H1 (cell line): Measurements from ENCODE around the gene MPND. TPM values are rescaled to one million over a fixed set of nuclear protein-coding genes. Genes with fewer than 3 reads are reported as not detected.

Experiments used
- CTCF ChIA-PET: fragments of 300-600 bp; sonication (Branson Sonifier 250); formaldehyde crosslinking; loops from one replicate; lab custom pipeline; 2021; ENCODE audit not compliant: partially characterized antibody; lab: Charles Lee
- POLR2A ChIA-PET: fragments of 300-600 bp; sonication (Branson Sonifier 250); formaldehyde crosslinking; loops from one replicate; lab custom pipeline; 2021; ENCODE audit warnings: inconsistent platforms; ENCODE audit not compliant: partially characterized antibody; lab: Charles Lee
- DNase-seq, 2 experiments: peaks; one replicate each; pipeline versions ENCODE4 v3.0.0 to v3.0.0-alpha.2; 2010 to 2022; ENCODE audit warnings: low spot score in 2 of 2, low read depth in 1 of 2, mixed read lengths in 1 of 2
- FAIRE-seq: peaks from 2 replicates; lab custom pipeline; 2011; peaks lifted over from hg19 to GRCh38; lab: Jason Lieb, UNC
- H2AFZ ChIP-seq: 2 replicates; pipeline ENCODE4 v1.8.1; 2012; ENCODE audit warnings: low read length, inconsistent platforms
- H2AK5ac ChIP-seq: 2 replicates; pipeline ENCODE4 v1.6.1; 2013; ENCODE audit warnings: low read depth, low read length
- H2BK120ac ChIP-seq: replicated peaks from 2 replicates; pipeline ENCODE3; 2013; ENCODE audit warnings: low read depth, low read length, inconsistent platforms
- H2BK12ac ChIP-seq: 2 replicates; pipeline ENCODE4 v1.6.1; 2013; ENCODE audit warnings: low read depth, low read length
- H2BK15ac ChIP-seq: 2 replicates; pipeline ENCODE4 v1.6.1; 2013; ENCODE audit warnings: low read length
- H2BK20ac ChIP-seq: 2 replicates; pipeline ENCODE4 v1.6.1; 2013; ENCODE audit warnings: low read length
- H2BK5ac ChIP-seq: 2 replicates; pipeline ENCODE4 v1.6.1; 2013; ENCODE audit warnings: low read depth, low read length
- H3K14ac ChIP-seq: 2 replicates; pipeline ENCODE4 v1.6.1; 2013; ENCODE audit warnings: inconsistent platforms; ENCODE audit not compliant: insufficient read length
- H3K18ac ChIP-seq: 2 replicates; pipeline ENCODE4 v1.6.1; 2013; ENCODE audit warnings: low read length; ENCODE audit errors: extremely low read depth
- H3K23ac ChIP-seq: 2 replicates; pipeline ENCODE4 v1.6.1; 2013; ENCODE audit warnings: inconsistent platforms; ENCODE audit not compliant: insufficient read length
- H3K23me2 ChIP-seq: 2 replicates; pipeline ENCODE4 v1.6.1; 2013; ENCODE audit warnings: low read depth, low read length
- H3K27ac ChIP-seq: 2 replicates; pipeline ENCODE4 v1.6.1; 2011; ENCODE audit warnings: low read depth, low read length, inconsistent platforms
- H3K27me3 ChIP-seq, 4 experiments: replicated peaks in 1 of 4; 1 replicate in 1 of 4; 2 replicates in 3 of 4; pipeline versions ENCODE4 v1.6.1 to v1.8.1; 2011 to 2013; ENCODE audit warnings: low read length in 3 of 4, mild to moderate bottlenecking in 3 of 4, inconsistent platforms in 2 of 4, mixed read lengths in 2 of 4, moderate library complexity in 1 of 4; ENCODE audit not compliant: control insufficient read depth in 3 of 4, insufficient read depth in 3 of 4; ENCODE audit errors: extremely low read depth in 1 of 4
- H3K36me3 ChIP-seq, 4 experiments: 2 replicates each; pipeline versions ENCODE4 v1.6.1 to v1.8.1; 2011 to 2013; ENCODE audit warnings: mild to moderate bottlenecking in 4 of 4, low read length in 3 of 4, moderate library complexity in 2 of 4, control low read depth in 1 of 4, inconsistent platforms in 1 of 4; ENCODE audit not compliant: insufficient read depth in 4 of 4, control insufficient read depth in 2 of 4
- H3K4ac ChIP-seq: replicated peaks from 2 replicates; pipeline ENCODE3; 2013; ENCODE audit warnings: low read length, low read depth, mixed read lengths, inconsistent platforms; ENCODE audit not compliant: insufficient read length
- H3K4me1 ChIP-seq, 4 experiments: replicated peaks in 1 of 4; 1 replicate in 1 of 4; 2 replicates in 3 of 4; pipeline versions ENCODE4 v1.6.1 to v1.8.1; 2011 to 2013; ENCODE audit warnings: low read length in 3 of 4, inconsistent platforms in 2 of 4, mixed read lengths in 1 of 4; ENCODE audit not compliant: insufficient read depth in 4 of 4, control insufficient read depth in 3 of 4
- H3K4me2 ChIP-seq, 2 experiments: 2 replicates each; pipeline versions ENCODE4 v1.6.1 to v1.8.1; 2011 to 2013; ENCODE audit warnings: low read depth in 2 of 2, low read length in 2 of 2, control low read depth in 1 of 2, inconsistent platforms in 1 of 2, mild to moderate bottlenecking in 1 of 2; ENCODE audit not compliant: insufficient read depth in 1 of 2
- H3K4me3 ChIP-seq, 4 experiments: fragments of 200-600, 300-600 bp in 1 of 4; sonication (generic), shearing (Covaris generic), sonication (Bioruptor Twin) in 1 of 4; 2 replicates each; pipeline versions ENCODE4 v1.5.1 to v1.8.1; 2011 to 2016; ENCODE audit warnings: low read length in 4 of 4, low read depth in 3 of 4, control low read depth in 2 of 4, inconsistent platforms in 2 of 4, mild to moderate bottlenecking in 2 of 4, mixed read lengths in 1 of 4, moderate library complexity in 1 of 4; ENCODE audit not compliant: insufficient read depth in 2 of 4; ENCODE audit errors: extremely low read depth in 1 of 4
- H3K56ac ChIP-seq: replicated peaks from 2 replicates; pipeline ENCODE3; 2013; ENCODE audit warnings: low read depth, mild to moderate bottlenecking, mixed read lengths, low read length, inconsistent platforms; ENCODE audit not compliant: insufficient read length
- H3K79me1 ChIP-seq: 2 replicates; pipeline ENCODE4 v1.6.1; 2013; ENCODE audit warnings: low read depth, low read length, control low read depth
- H3K79me2 ChIP-seq, 2 experiments: 2 replicates each; pipeline versions ENCODE4 v1.6.1 to v1.8.1; 2012 to 2013; ENCODE audit warnings: low read length in 2 of 2, mild to moderate bottlenecking in 2 of 2, inconsistent platforms in 1 of 2; ENCODE audit not compliant: insufficient read depth in 2 of 2, control insufficient read depth in 1 of 2
- H3K9ac ChIP-seq, 4 experiments: replicated peaks in 1 of 4; 1 replicate in 1 of 4; 2 replicates in 3 of 4; pipeline versions ENCODE4 v1.6.1 to v1.8.1; 2011 to 2013; ENCODE audit warnings: low read depth in 3 of 4, low read length in 3 of 4, control low read depth in 2 of 4, mild to moderate bottlenecking in 2 of 4, moderate library complexity in 2 of 4, inconsistent platforms in 1 of 4; ENCODE audit errors: extremely low read depth in 1 of 4
- H3K9me3 ChIP-seq, 2 experiments: 2 replicates each; pipeline versions ENCODE4 v1.6.1 to v1.8.1; 2012 to 2013; ENCODE audit warnings: mild to moderate bottlenecking in 2 of 2, moderate library complexity in 2 of 2, control low read depth in 1 of 2, inconsistent platforms in 1 of 2, low read depth in 1 of 2, low read length in 1 of 2, mixed read lengths in 1 of 2; ENCODE audit not compliant: insufficient read depth in 2 of 2
- H4K20me1 ChIP-seq, 2 experiments: replicated peaks in 1 of 2; 2 replicates each; pipeline versions ENCODE3 to v1.8.1; 2011 to 2013; ENCODE audit warnings: inconsistent platforms in 2 of 2, low read length in 2 of 2, mild to moderate bottlenecking in 1 of 2; ENCODE audit not compliant: insufficient read depth in 2 of 2, control insufficient read depth in 1 of 2
- H4K5ac ChIP-seq: 2 replicates; pipeline ENCODE4 v1.6.1; 2013; ENCODE audit warnings: low read length, low read depth, mixed read lengths, inconsistent platforms; ENCODE audit not compliant: insufficient read length
- H4K8ac ChIP-seq: 2 replicates; pipeline ENCODE4 v1.8.0; 2013; ENCODE audit warnings: mild to moderate bottlenecking, moderate library complexity, low read length, inconsistent platforms; ENCODE audit not compliant: insufficient read depth; ENCODE audit errors: extremely low read depth
- H4K91ac ChIP-seq: replicated peaks from 2 replicates; pipeline ENCODE3; 2013; ENCODE audit warnings: low read length, mixed read lengths, inconsistent platforms; ENCODE audit not compliant: insufficient read length
- ASH2L ChIP-seq: fragments of 200-600, 300-600 bp; sonication (generic); IDR thresholded peaks from one replicate; pipeline ENCODE4 v1.7.1; 2017; ENCODE audit warnings: low read length
- BRCA1 ChIP-seq: IDR thresholded peaks from 2 replicates; pipeline ENCODE4 v1.6.1; 2012; ENCODE audit warnings: low read depth, low read length, improper control_type of control experiment
- CBX8 ChIP-seq: fragments of 300-800, 300-1000 bp; sonication (generic); IDR thresholded peaks from 2 replicates; pipeline ENCODE4 v1.7.1; 2016; ENCODE audit warnings: low read depth, low read length, borderline replicate concordance
- GABPA ChIP-seq: IDR thresholded peaks from 2 replicates; pipeline ENCODE4 v1.6.1; 2011; ENCODE audit warnings: mild to moderate bottlenecking, low read length, moderate library complexity, borderline replicate concordance; ENCODE audit not compliant: insufficient read depth
- GTF2F1 ChIP-seq: IDR thresholded peaks from 2 replicates; pipeline ENCODE4 v1.6.1; 2012; ENCODE audit warnings: low read depth, low read length, improper control_type of control experiment, borderline replicate concordance
- JUND ChIP-seq: IDR thresholded peaks from 2 replicates; pipeline ENCODE4 v1.6.1; 2011; ENCODE audit warnings: mild to moderate bottlenecking, improper control_type of control experiment, low read length
- PHF8 ChIP-seq: fragments of 200-600 bp; sonication (generic); conservative IDR thresholded peaks from 2 replicates; pipeline ENCODE4 v1.7.1; 2012; ENCODE audit warnings: low read depth, mild to moderate bottlenecking, inconsistent platforms, low read length, moderate library complexity
- RFX5 ChIP-seq: IDR thresholded peaks from 2 replicates; pipeline ENCODE4 v1.6.1; 2011; ENCODE audit warnings: low read depth, low read length, improper control_type of control experiment, borderline replicate concordance
- RXRA ChIP-seq: IDR thresholded peaks from 2 replicates; pipeline ENCODE4 v1.6.1; 2011; ENCODE audit warnings: low read depth, mild to moderate bottlenecking, low read length, moderate library complexity; ENCODE audit not compliant: insufficient read depth
- SIRT6 ChIP-seq: IDR thresholded peaks from one replicate; pipeline ENCODE4 v1.7.1; 2012; ENCODE audit warnings: low read length, inconsistent platforms
- TBP ChIP-seq: IDR thresholded peaks from 2 replicates; pipeline ENCODE4 v1.6.1; 2011; ENCODE audit warnings: low read depth, low read length, improper control_type of control experiment
- WGBS, 2 experiments: shearing (Covaris generic) in 1 of 2; methylation state at CpG; one replicate each; pipeline versions ENCODE4 v1.1.6 to v1.1.7; 2013 to 2015; ENCODE audit warnings: low lambda C conversion rate in 2 of 2, mixed read lengths in 2 of 2, inconsistent platforms in 1 of 2, low coverage in 1 of 2, missing lambda C conversion rate in 1 of 2; ENCODE audit not compliant: insufficient replicate concordance in 2 of 2, insufficient coverage in 1 of 2, insufficient read length in 1 of 2; ENCODE audit errors: extremely low coverage in 1 of 2, missing lambda C conversion rate in 1 of 2; 5-methylcytosine and 5-hydroxymethylcytosine counted together
- polyA plus RNA-seq, 7 experiments: library from polyadenylated mRNA; depleted of rRNA in 3 of 7; stranded (reverse) in 5 of 7; unstranded in 2 of 7; fragments of >200 nt in 5 of 7; fragments of 200-250 nt in 2 of 7; gene quantifications; 1 replicate in 5 of 7; 2 replicates in 1 of 7; 4 replicates in 1 of 7; pipeline versions ENCODE4 v1.2.1 to v1.2.3, GENCODE V29; 2011 to 2013; ENCODE audit warnings: missing spikeins in 2 of 7, mixed read lengths in 2 of 7
- total RNA-seq: library from RNA; stranded (reverse); fragmentation: NEBNext Ultra II Directional; extraction: Animal tissue kit (Norgen Biotek cat#: 25700); gene quantifications from 2 replicates; pipeline ENCODE4 v1.2.1, GENCODE V29; 2021

The MPND gene
- total and polyA plus RNA-seq, 2 of the 8 experiments (the other 6 are each of a cell fraction or from before 2014, with no cell fraction given): 22.9 to 27.7 TPM

DNA sequence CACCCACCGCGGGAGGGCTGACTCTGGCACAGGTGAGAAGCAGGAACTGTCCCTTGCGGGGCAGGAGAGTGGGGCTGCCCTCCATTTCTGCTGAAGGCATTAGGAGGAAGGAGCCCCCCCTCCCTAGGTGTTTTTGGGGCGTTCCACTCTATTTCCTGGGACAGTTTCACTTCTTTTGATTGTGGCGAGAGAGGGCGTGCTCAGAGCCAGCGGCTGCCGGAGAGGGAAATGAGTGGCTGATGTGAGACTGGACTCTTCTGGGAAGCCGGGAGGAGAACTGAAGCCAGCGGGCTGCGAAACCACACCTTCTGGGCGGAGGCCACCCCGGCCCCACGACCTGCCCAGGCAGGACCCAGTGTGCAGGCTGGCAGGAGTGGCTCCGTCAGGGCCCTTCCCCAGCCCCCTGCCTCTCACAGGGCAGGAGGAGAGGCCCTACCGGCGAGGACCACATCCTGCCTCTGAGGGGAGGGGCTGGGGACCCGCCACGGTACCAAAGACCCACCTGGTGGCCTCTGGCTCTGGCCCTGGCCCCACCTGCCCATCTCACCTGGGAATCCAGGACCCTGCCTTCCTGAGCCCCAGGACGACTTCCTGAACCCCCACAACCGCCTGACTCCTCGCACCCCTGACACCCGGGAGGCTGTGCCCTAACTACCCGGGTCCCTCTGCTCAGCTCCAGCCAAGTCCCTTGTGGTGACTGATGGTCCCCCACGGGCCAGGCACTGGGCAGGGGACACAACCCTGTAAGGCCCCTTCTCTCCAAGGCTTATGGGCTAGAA lies 25.9 kb downstream of the MPND start:
- no peak overlapping the region for H3K4me2 ChIP-seq
- TF ChIP-seq GTF2F1: no peak
- TF ChIP-seq SIRT6: no peak
- TF ChIP-seq GABPA: no peak; the same call in 1 of the 2 replicates
- no peak for TF ChIP-seq JUND
- no peak for TF ChIP-seq ASH2L
- no peak for TF ChIP-seq RXRA
- no peak for TF ChIP-seq RFX5
- TF ChIP-seq BRCA1: no peak
- TF ChIP-seq CBX8: no peak
- no peak for TF ChIP-seq PHF8
- no peak for TF ChIP-seq TBP

More for the DNA sequence above, 25.9 kb downstream of the MPND start:
- Histone ChIP-seq H3K79me1 (peaks cover 32% of the 10 kb centered on the region), H3K4ac (no peak overlapping the region), H2AFZ (no peak overlapping the region), H3K27ac (peak overlapping the region; percentile 41; the same call in 1 of the 2 replicates), H4K8ac (peak overlapping the region; percentile 73), H2BK20ac (0 out of 2 replicates have a peak overlapping the region, but pooled peaks have one; percentile 32), H3K4me3 (no peak overlapping the region), H3K56ac (no peak overlapping the region), H3K14ac (no peak overlapping the region), H2BK120ac (no peak overlapping the region), H3K4me1 (peaks cover 0 to 17% (median 13%) of the 10 kb centered on the region in 4 experiments; a peak in 5 of 7 replicates), H2BK5ac (peak overlapping the region; percentile 75; the same call in 1 of the 2 replicates), H2BK15ac (no peak overlapping the region), H4K91ac (peak overlapping the region; percentile 52), H2BK12ac (peak overlapping the region; percentile 27; the same call in 1 of the 2 replicates), H3K9ac (peak overlapping the region in 1 of 4 experiments; percentile 36; a peak in 2 of 7 replicates), H3K9me3 (no peaks in the 10 kb centered on the region), H4K5ac (peak overlapping the region; percentile 15), H3K23ac (no peak overlapping the region), H3K18ac (no peak overlapping the region; the same call in 1 of the 2 replicates), H3K27me3 (no peaks in the 10 kb centered on the region), H3K23me2 (no peaks in the 10 kb centered on the region), H4K20me1 (peaks cover 25 to 41% of the 10 kb centered on the region in 2 experiments), H3K79me2 (peaks cover 0 to 15% of the 10 kb centered on the region in 2 experiments; a peak in 1 of 4 replicates), H3K36me3 (peaks cover 0 to 9% (median 4%) of the 10 kb centered on the region in 4 experiments; a peak in 4 of 8 replicates), H2AK5ac (no peak overlapping the region)
- ChIA-PET POLR2A (interaction anchor here (0.7 to 4.1 kb wide), 11 partner anchors 8 to 106 kb away, joined by 3 to 18 read pairs (median 5); partner anchors contain the start of gene MPND), CTCF (interaction anchor here (0.7 to 1.8 kb wide), 10 partner anchors 10 to 99 kb away, joined by 3 to 9 read pairs (median 4); partner anchors contain the start of gene SH3GL1)
- peak in 1 of 2 experiments; percentile 55 for DNase-seq
- WGBS, 2 experiments: 73% methylated on average over 20 of the region's 25 CpGs; no CpG with 5 or more reads in 1 of the 2 experiments
- FAIRE-seq: no peak
